HEK293 (cell line): Measurements from ENCODE around the gene SNN.

Experiments used
- CTCF ChIA-PET: fragments of 350-600 bp; formaldehyde crosslinking; extraction: SDS; loops from one replicate; lab custom pipeline; 2021; ENCODE audit warnings: antibody characterized with exemption; lab: Yijun Ruan, JAX
- POLR2A ChIA-PET: fragments of 300-600 bp; formaldehyde crosslinking; extraction: SDS; loops from one replicate; lab custom pipeline; 2020; ENCODE audit warnings: antibody characterized with exemption, inconsistent platforms; lab: Yijun Ruan, JAX
- H3K27ac ChIP-seq: fragments of 200-500 bp; sonication (Bioruptor generic); 2 replicates; pipeline ENCODE4 v1.5.1; 2014; ENCODE audit warnings: low read depth, low read length, control low read depth, inconsistent platforms; ENCODE audit errors: extremely low read depth
- H3K36me3 ChIP-seq, 2 experiments: fragments of 200-500 bp in 1 of 2; sonication (Bioruptor generic) in 1 of 2; 1 replicate in 1 of 2; 2 replicates in 1 of 2; pipeline ENCODE4 v1.5.1; 2014 to 2017; ENCODE audit warnings: inconsistent platforms in 2 of 2, low read length in 2 of 2; ENCODE audit not compliant: control insufficient read depth in 2 of 2, insufficient read depth in 1 of 2
- H3K4me1 ChIP-seq: fragments of 200-500 bp; sonication (Bioruptor generic); 2 replicates; pipeline ENCODE4 v1.5.1; 2014; ENCODE audit warnings: mild to moderate bottlenecking, low read length, inconsistent platforms; ENCODE audit not compliant: control insufficient read depth, insufficient read depth
- H3K4me3 ChIP-seq: 2 replicates; pipeline ENCODE4 v1.5.1; 2011; ENCODE audit warnings: low read depth, mild to moderate bottlenecking, control low read depth, low read length, moderate library complexity
- H3K9me3 ChIP-seq: fragments of 200-500 bp; sonication (Bioruptor generic); 2 replicates; pipeline ENCODE4 v1.5.1; 2014; ENCODE audit warnings: low read depth, low read length, inconsistent platforms; ENCODE audit not compliant: control insufficient read depth, insufficient read depth
- HOXA7 ChIP-seq: sonication (generic); formaldehyde crosslinking; IDR thresholded peaks from 2 replicates; pipeline ENCODE4 v1.8.1; 2022; ENCODE audit warnings: missing genetic modification reagents, borderline replicate concordance
- HOXC10 ChIP-seq: sonication (generic); formaldehyde crosslinking; IDR thresholded peaks from 2 replicates; pipeline ENCODE4 v1.8.1; 2023; ENCODE audit warnings: mild to moderate bottlenecking, missing genetic modification reagents
- ZBTB26 ChIP-seq: fragments of 450-650 bp; formaldehyde crosslinking; optimal IDR thresholded peaks from 2 replicates; pipeline ENCODE3; 2016; ENCODE audit warnings: missing biosample characterization, mild to moderate bottlenecking, missing genetic modification characterization
- ZNF214 ChIP-seq: fragments of 450-650 bp; formaldehyde crosslinking; IDR thresholded peaks from 2 replicates; pipeline ENCODE4 v1.5.1; 2017; ENCODE audit warnings: missing biosample characterization, mild to moderate bottlenecking, missing genetic modification characterization, borderline replicate concordance
- ZNF354C ChIP-seq: fragments of 450-650 bp; formaldehyde crosslinking; IDR thresholded peaks from 2 replicates; pipeline ENCODE4 v1.5.1; 2016; ENCODE audit warnings: missing biosample characterization, missing genetic modification characterization, low read depth, borderline replicate concordance
- ZNF362 ChIP-seq: fragments of 450-650 bp; formaldehyde crosslinking; IDR thresholded peaks from 2 replicates; pipeline ENCODE4 v1.5.1; 2016; ENCODE audit warnings: missing biosample characterization, missing genetic modification characterization
- ZNF404 ChIP-seq: fragments of 450-650 bp; formaldehyde crosslinking; IDR thresholded peaks from 2 replicates; pipeline ENCODE4 v1.5.1; 2017; ENCODE audit warnings: missing biosample characterization, missing genetic modification characterization
- ZNF423 ChIP-seq: fragments of 450-650 bp; formaldehyde crosslinking; IDR thresholded peaks from 2 replicates; pipeline ENCODE4 v1.5.1; 2016; ENCODE audit warnings: missing biosample characterization, missing genetic modification characterization
- ZNF521 ChIP-seq: fragments of 450-650 bp; formaldehyde crosslinking; IDR thresholded peaks from 2 replicates; pipeline ENCODE4 v1.5.1; 2017; ENCODE audit warnings: missing biosample characterization, mild to moderate bottlenecking, missing genetic modification characterization
- ZNF626 ChIP-seq: fragments of 450-650 bp; sonication (Bioruptor Pico); formaldehyde crosslinking; IDR thresholded peaks from 2 replicates; pipeline ENCODE4 v1.5.1; 2018; ENCODE audit warnings: missing biosample characterization, missing genetic modification characterization, inconsistent platforms
- ZNF670 ChIP-seq: fragments of 450-650 bp; formaldehyde crosslinking; IDR thresholded peaks from 2 replicates; pipeline ENCODE4 v1.5.1; 2016; ENCODE audit warnings: missing biosample characterization, missing genetic modification characterization, low read depth
- ZNF777 ChIP-seq: fragments of 450-650 bp; formaldehyde crosslinking; IDR thresholded peaks from 2 replicates; pipeline ENCODE4 v1.5.1; 2017; ENCODE audit warnings: missing biosample characterization, missing genetic modification characterization, borderline replicate concordance
- ZSCAN16 ChIP-seq: fragments of 450-650 bp; formaldehyde crosslinking; IDR thresholded peaks from 2 replicates; pipeline ENCODE4 v1.5.1; 2016; ENCODE audit warnings: missing biosample characterization, missing genetic modification characterization
- ZSCAN5A ChIP-seq: fragments of 450-650 bp; formaldehyde crosslinking; IDR thresholded peaks from 2 replicates; pipeline ENCODE4 v1.5.1; 2016; ENCODE audit warnings: missing biosample characterization, missing genetic modification characterization

Gene SNN

GRCh38 chr16:11727796-11728543 lies 59.7 kb downstream of the SNN start:
- Histone ChIP-seq H3K4me3 (no peak overlapping the region), H3K27ac (no peak overlapping the region)
- ChIA-PET CTCF (interaction anchor here (1.0 kb wide), 1 partner anchor 13 kb away, joined by 3 read pairs; no protein-coding TSS in a partner anchor), POLR2A (no interaction called here)
- no peak for TF ChIP-seq ZNF362 (tag by site-specific recombination)
- no peak for TF ChIP-seq ZNF354C (tag by site-specific recombination)
- TF ChIP-seq ZSCAN5A (tag by site-specific recombination): no peak
- no peak for TF ChIP-seq HOXA7 (CRISPR knock-in tag)
- no peak for TF ChIP-seq ZSCAN16 (tag by site-specific recombination)
- no peak for TF ChIP-seq HOXC10
- no peak for TF ChIP-seq ZBTB26 (tag by site-specific recombination)
- TF ChIP-seq ZNF214 (tag by site-specific recombination): no peak
- no peak for TF ChIP-seq ZNF670 (tag by site-specific recombination)
- no peak for TF ChIP-seq ZNF423 (tag by site-specific recombination)
- no peak for TF ChIP-seq ZNF521 (tag by site-specific recombination)
- no peak for TF ChIP-seq ZNF777
- TF ChIP-seq ZNF626: no peak
- no peak for TF ChIP-seq ZNF404
- TF ChIP-seq, all 188 proteins: peak for 0
- peaks cover 6% of the 10 kb centered on the region; the same call in 1 of the 2 replicates for H3K4me1 ChIP-seq
- peaks cover 24 to 87% of the 10 kb centered on the region in 2 experiments; a peak in 2 of 3 replicates for H3K36me3 ChIP-seq
- no peaks in the 10 kb centered on the region for H3K9me3 ChIP-seq
